GM19043 (cell line): Measurements from ENCODE around the gene POU5F1.

Experiments
- ATAC-seq: cut with Tn5 transposase; IDR thresholded peaks from one replicate; pipeline ENCODE4 v1.9.1; 2021; ENCODE audit warnings: low read depth; ENCODE audit not compliant: unreplicated experiment

POU5F1 gene

DNA sequence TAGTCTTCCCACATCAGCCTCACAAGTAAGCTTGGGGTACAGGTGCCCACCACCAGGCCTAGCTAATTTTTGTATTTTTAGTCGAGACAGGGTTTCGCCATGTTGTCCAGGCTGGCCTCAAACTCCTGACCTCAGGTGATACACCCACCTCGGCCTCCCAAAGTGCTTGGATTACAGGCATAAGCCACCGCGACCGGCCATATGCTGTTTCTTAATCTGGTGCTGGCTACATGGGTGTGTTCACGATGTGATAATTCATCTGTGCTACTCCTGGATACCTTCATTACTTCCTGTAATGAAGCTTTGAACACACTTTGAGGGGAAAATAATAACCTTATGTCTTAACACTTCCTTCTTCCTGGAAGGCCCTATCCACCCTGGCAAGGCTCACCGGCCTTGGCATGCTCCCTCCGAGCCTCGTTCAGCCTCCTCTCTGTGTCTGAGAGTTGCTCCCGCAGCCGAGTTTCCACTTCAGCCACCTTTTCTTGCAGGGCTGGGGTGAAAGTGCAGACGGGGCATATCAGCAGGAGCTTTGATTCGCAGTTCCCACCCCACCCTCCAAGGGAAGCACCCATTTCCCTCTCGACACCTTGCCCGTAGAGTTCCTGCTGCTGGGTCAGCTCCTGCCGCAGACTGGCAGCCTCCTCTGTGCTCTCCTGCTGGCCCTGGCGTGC lies 26.0 kb downstream of the POU5F1 start:
- no peak for ATAC-seq

DNA sequence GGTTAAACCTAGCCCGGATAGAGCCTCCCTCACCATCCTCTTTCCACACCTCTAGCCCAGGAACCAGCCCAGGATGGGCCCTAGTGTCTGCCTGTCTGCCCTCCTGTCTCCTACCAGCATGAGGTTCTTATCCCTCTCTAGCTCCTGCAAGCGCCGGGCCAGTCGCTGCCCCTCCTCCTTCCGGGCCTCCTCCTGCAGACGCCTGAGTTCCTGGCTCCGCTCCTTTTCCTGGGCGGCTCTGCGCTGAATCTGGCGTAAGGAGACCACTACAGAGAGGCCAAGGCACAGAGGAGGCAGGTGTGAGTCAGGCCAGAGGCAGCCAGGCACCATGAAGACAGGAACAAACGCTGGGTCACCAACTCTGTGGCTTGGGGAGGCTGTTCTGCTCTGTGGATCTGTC lies 27.3 kb downstream of the POU5F1 start:
- ATAC-seq: no peak

DNA sequence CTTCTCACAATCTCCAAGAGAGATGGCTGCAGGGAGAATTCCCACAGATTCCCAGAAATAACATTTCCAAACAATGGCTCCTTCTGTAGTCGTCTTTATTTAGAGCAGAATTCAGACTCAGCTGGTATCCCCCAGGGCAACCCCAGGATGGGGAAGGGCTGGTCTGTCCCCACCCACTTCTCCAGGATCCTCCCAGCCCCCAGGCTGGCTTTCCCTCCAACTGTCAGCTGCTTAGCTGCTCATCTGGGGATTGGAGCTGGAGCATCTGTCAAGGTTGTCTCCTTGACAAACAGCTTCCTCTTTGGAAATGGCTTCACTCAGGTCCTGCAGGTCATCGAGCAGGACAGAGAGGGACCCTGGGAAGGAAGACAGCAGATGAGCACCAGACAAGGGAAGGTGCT lies 28.1 kb downstream of the POU5F1 start:
- no peak for ATAC-seq

DNA sequence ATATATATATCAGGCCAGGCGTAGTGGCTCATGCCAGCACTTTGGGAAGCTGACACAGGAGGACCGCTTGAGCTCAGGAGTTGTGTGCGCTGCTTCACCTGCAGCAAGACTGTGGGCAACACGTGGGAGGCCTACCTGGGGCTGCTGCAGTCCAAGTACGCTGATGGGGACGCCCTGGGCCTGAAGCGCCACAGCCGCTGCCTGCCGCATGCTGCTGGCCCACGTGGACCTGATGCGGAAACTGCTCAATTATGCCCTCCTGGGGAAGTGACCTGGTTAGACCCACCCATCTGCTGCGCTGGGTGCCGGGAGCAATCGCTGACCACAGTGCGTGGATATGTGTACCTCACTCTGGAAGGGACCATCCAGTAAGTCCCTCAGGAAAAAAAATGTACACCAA lies 29.8 kb downstream of the POU5F1 start:
- no peak for ATAC-seq

DNA sequence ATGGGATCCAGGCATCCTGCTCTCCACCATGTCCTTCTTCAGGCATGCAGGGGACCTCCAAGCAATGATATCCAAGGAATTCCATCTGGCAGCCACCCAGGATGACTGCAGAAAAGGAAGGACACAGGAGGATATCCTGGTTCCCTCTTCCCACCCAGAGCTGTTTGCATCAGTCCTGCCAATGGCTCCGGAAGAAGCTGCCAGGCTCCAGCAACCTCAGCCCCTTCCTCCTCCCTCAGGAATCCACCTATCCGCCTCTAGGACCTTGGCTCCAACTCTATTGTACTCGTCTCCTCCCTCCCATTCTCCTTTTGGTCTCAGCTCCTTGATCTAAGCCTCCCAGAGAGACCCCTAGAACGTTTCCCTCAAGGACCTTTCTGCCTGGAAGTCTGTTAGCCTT lies 30.9 kb downstream of the POU5F1 start:
- ATAC-seq: no peak

DNA sequence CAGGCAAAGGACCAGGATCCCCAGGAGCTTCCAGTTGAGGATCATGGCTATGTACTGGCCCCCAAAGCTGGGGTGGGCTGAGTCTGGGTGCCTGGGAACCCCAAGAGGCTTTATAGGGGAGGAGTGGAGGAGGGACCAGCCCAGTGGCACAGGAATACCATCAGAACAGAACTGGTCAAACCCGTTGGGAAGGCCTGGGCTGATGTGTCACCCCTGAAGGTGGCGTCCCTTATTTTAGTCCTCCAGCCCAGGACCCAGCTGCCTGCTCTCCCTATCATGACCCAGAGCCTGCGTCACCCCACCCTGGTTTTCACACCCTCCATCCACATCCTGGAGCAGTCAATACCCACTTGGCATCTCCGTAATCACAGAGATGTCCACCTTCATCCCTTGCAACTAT lies 31.5 kb downstream of the POU5F1 start, which contains the start of gene PSORS1C2:
Gene PSORS1C2 (minus strand): TSS at position 85 of the 400 bp plus-strand sequence. CDS start 40 bp downstream, at position 45.
- ATAC-seq: no peak

DNA sequence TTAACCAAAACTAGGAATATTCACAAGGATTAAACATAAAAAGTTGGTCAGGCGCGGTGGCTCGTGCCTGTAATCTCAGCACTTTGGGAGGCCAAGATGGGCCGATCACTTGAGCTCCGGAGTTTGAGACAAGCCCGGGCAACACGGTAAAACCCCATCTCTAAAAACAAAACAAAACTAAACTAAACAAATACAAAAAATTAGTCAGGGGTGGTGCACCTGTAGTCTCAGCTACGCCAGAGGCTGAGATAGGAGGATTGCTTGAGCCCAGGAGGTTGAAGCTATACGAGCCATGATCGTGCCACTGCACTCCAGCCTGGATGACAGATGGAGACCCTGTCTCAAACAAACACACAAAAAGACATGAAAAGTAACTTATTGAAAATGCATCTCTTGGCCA lies 34.8 kb downstream of the POU5F1 start:
- ATAC-seq: no peak

DNA sequence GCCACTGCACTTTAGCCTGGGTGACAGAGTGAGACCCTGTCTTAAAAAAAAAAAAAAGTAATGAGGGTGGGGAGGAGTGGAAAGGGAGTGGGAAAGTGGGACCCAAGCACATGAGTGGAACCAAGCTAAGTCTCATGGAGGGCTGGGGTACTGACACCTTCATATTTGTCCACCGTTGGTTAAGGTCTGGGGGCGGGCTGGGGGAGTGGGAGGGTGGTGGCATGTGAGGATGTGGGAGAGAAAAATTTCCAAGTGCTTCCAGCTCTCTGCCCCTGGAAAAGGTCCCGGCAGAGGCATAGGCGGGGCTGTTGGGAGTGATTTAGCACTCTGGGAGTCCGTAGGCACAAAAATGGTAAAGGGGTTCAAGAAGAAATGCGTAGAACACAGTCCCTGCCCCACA lies 37.7 kb downstream of the POU5F1 start:
- no peak for ATAC-seq

DNA sequence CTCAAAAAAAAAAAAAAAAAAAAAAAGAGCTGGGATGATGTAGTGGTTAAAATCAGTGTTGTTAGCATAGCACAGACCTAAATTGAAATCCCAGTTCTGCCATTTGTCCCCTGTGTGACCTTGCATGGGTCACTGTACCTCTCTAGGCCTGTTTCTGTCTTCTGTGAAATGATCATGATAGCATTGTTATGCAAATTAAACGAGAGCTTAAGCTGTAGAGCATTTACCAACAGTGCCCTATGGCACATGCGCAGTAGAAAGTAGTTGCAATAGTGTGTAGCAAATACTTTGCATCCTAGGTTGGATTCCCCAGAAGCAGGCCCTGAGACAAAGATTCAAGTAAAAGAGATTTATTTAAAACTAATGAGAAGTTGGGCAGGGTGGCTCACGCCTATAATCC lies 38.9 kb downstream of the POU5F1 start:
- no peak for ATAC-seq

DNA sequence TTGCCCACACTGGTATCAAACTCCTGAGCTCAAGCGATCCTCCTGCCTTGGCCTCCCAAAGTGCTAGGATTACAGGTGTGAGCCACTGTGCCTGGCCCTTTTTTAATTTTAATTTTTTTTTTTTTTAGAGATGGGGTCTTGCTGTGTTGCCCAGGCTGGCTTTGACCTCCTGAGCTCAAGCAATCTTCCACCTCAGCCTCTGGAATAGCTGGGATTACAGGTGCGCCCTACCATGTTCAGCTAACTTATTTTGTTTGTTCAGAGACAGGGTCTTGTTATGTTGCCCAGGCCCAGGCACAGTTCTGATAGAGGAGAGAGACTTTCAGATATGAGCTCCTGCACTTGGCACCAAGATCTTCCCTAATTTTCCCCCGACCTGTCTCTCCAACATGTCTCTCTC lies 39.7 kb downstream of the POU5F1 start:
- no peak for ATAC-seq

DNA sequence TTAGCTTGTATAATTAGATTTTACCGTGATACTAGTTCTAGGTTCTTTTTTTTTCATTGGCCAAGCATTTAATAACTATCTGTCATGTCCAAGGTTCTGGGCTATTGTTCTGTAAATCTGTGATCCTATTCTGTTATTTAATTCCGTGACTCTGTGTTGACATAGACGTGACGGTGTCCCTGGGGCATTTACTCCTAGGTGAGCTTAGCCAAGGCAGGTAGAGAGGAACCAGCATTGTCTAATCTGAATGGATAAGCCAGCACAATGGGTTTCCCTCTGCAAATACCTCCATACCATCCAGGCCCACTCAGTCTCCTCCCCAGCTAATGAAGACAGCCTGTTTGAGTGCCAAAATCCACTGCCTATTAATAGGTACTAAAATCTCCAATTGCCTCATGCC lies 41.4 kb downstream of the POU5F1 start:
- no peak for ATAC-seq

DNA sequence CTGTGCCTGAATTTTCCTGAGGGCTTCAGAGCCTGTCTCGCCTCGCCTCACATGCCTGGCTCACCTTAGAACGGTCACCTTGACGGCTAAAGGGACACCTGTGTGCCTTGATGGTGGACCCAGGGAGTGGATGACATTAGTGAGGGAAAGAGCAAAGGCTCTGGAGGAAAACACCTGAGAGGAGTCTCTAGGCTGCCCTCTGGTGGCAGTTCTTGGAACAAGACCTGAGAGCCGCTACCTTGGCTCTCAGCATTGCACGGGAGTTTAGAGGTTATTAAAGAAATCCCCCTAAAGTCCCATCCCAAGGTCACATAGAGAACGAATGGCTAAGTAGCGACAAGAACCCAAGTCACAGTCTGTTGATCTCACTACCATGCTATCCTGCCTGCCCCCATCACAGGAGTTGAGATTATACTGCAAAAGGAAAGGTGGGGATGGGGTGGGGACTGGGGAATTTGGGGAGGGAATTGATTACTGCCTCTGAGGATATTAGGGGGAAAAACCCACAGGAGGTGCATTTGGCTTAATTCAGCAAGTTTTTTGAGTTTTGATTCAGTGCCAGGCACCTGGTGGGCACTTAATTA lies 42.3 kb downstream of the POU5F1 start:
- ATAC-seq: no peak

DNA sequence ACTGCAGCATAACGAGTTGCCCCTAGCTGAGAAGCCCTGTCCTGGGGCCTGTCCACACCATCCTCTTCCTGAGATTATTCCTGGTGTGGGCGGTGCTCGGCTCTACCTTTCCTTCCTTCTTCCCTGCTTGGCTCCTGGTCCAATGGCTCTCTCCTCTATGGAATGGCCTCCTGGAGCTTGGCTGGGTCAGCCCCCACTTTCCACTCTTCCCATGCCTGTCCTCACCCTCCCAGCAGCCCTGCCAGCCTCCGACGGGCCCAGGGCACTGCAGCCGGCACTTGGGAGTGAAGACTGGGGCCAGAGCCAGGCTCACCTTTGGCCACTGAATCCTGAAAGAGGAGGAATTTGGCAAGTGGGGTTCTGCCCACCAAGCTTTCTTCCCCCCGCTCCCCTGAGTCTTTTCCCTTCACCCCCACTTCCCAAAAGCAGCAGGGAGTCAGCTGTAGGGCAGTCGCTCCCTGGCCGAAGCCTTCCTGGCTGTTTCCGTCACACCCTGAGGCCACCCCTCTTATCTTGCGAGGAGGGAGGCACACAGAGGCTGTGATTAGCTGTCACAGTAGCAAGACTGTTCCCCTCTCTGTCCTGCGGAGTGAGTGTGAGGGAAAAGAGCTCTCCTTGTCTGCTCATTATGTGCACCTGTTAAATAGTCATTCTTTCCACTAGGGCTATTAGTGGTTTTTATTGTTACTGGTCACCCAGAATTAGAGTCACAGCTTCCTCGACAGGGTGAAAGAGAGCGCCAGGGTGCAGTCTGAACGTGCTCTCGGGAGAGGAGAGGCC lies 43.9 kb downstream of the POU5F1 start:
- no peak for ATAC-seq

DNA sequence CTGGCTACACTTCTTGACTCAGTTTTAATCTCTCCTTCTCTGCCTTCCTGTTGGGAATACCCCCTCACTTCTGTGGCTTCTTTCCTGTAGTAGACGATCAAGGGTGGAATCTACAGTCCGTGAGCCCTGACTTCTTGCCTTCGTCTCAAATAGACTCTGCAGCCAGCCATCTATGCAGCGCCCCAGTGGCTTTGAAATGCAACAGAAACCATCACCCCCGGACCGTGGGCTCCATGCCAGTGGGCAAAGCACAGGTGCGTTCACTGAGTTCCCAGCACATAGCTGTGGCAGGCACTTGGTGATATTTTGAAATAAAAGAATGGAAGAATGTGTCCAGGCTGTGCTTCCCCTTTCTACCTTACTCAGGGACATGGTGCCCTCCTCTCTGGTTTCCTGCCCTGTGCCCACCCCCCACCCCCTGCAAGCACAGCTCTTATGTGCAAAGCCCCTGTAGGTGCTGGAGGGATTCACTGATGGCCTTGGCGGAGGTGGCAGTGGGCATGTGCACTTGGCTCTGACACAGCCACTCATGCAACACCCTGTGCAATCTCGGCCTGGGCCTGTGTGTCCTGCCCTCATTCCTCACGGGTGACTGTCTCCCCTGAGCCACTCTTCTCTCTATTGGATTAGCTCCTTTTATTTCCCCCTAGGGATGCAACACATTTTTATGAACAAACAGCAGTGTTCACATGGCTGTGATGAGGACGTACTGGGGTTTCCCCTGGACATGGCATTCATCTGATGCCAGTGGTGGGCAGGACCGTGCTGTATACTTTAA lies 44.7 kb downstream of the POU5F1 start:
- ATAC-seq: no peak

DNA sequence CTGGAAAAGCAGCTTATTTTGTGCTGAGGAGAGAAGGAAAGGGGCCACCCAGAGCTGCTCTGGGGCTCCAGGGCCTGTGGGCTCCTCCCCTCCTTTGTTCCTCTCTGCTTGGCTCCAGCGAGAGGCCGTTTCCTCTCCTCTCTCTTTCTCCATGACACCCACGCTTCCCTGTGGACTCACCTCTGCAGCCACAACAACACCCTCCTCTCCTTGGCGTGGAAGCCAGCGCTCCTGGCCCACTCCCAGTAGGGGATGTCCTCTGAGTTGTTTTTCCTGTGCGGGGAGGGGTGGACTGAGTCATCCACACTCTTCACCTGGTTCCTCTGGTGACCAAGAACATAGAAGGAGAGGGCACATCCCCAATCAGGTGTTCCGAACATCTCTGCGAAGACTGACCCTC lies 45.3 kb downstream of the POU5F1 start:
- no peak for ATAC-seq

DNA sequence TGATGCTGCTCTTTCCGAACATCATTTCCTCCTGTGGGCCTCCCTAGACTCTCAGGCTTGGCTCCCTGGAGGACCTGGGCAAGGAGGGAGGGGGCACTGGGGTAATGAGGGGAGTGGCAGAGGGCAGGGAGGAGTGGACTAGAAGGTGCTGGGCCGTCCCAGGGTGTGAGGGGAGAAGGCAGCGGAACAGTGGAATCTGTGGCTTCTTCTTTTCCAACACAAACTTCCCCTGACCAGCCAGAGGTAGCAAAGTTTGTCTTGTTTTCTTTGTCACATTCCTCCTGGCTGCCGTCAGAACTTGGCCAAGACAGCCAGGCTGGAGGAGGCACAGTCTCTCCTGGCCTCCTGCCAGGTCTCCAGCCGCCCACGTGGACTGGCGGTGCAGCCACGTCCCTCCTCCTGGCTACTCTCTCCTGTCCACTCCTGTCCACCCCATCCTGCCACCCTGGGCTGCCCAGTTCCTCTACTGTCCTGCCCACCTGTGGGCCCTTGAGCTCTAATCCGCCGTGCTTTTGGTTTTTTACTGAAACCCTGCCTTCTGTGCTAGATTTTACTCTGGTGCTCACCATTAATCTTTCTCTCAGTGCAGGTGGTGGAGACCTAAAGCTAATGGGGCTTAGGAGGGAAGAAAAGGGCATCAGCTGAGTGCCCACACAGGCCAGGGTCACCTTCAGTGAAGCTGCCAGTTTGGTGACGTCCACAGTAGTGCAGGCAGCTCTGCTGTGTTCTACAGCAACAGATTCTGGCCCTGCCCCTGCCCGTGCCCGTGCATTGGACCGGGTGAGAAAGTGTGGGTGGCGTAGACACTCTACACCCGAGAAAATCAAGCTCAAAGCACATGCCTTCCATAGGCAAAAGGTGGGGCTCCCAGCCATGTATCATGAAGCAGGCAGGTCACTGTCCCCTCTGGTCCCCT lies 47.4 kb downstream of the POU5F1 start:
- ATAC-seq: no peak

DNA sequence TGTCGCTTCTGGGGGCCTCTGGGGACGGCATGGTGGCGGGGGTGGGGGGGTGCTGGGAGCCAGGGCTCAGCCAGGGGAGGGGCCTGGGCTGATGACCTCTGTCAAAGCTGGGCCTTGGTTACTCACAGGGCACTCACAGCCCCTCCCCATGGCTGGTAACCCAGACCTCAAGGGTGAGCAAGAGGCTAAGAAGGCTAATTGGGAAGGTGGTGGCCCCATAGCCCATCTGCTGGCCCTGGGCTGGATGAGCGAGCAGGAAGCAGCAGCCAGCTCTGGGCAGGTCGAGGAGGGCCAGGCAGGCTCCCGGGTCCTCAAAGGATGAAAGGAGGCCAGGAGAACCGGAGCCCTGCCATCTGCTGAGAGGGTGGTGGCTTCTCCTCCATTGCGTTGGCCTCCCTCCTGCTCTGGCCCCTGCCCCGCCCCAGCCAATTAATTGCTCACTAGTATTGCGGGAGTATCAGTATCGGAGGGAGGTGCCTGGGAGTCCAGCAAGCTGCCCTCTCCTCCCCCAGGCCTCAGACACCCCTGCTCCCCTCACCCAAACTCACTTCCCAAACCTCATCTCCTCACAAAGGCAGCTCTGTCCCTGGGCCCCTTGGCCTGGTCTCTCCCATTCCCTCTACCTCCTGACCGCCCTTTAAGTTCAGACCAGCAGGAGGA lies 49.2 kb downstream of the POU5F1 start:
- no peak for ATAC-seq

DNA sequence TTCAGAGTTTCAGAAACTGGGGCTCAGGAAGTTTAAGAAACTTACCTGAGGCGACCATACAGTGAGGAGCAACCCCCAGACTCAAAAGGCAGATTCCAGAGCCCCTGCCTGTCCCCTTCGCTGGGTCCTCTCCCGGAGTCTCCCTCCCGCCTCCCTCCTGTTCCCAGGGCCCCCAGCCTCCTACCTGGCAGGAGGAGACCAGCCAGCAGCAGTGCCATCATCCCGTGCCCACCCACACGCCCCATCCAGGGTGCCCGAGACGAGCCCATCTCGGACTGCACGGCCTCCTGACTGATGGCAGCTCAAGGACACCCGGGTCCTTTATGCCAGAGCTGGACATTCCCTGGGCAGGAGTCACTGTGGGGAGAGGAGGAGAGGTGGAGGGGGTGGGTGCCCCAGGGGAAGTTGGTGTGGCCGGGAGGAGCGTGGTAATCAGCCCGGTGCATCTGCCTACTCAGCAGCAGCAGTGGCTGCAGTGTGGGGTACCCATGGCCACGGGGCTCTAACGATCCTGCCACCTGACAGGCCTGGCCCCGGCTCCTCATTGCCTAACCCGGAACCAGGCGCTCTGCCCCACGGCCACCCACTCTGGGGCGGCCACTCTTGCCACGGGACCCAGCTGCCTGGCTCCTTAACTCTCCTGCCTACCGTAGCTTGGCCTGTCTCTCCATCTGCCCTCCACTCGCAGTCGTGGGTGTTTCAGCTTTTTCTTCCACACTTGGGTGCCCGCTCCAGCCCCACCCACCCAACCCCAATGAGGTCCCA lies 50.1 kb downstream of the POU5F1 start, which contains the start of gene CDSN:
Gene CDSN (minus strand): TSS at position 296 of the 765 bp plus-strand sequence. CDS start 27 bp downstream, at position 269.
- ATAC-seq: no peak

DNA sequence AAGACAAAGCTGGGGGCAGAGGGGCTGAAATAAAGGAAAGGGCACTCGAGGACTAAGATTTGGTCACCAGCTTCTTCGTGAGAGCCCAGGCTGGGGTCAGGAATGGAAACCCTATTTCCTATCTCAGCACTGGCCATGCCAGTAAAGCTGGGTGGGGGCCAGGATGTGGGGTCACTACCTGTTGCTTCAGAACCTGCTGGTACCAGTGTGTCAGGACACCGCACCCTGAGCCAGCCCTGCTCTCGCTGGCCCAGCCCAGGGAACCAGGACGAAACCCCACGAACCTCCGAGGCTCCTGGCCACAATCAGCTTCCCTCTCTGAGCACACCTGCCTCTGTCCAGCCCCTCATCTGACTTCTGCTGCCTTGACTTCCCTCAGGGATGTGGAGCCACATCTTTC lies 52.3 kb downstream of the POU5F1 start:
- no peak for ATAC-seq
